Retinal pigment epithelial cell (primary cell): ENCODE data around the gene TEX22.

Source experiments
- DNase-seq: peaks from one replicate; pipeline ENCODE4 v3.0.0-alpha.2; 2010; ENCODE audit warnings: low read depth
- H3K4me3 ChIP-seq: 2 replicates; pipeline ENCODE4 v1.5.1; 2011; ENCODE audit warnings: mild to moderate bottlenecking, low read length, control low read depth, moderate library complexity
- TF ChIP-seq, protein P1 (sequence below): conservative IDR thresholded peaks from 2 replicates; pipeline ENCODE4 v1.5.1; 2011; ENCODE audit warnings: low read depth, low read length, control low read depth, inconsistent platforms

Gene TEX22

DNA sequence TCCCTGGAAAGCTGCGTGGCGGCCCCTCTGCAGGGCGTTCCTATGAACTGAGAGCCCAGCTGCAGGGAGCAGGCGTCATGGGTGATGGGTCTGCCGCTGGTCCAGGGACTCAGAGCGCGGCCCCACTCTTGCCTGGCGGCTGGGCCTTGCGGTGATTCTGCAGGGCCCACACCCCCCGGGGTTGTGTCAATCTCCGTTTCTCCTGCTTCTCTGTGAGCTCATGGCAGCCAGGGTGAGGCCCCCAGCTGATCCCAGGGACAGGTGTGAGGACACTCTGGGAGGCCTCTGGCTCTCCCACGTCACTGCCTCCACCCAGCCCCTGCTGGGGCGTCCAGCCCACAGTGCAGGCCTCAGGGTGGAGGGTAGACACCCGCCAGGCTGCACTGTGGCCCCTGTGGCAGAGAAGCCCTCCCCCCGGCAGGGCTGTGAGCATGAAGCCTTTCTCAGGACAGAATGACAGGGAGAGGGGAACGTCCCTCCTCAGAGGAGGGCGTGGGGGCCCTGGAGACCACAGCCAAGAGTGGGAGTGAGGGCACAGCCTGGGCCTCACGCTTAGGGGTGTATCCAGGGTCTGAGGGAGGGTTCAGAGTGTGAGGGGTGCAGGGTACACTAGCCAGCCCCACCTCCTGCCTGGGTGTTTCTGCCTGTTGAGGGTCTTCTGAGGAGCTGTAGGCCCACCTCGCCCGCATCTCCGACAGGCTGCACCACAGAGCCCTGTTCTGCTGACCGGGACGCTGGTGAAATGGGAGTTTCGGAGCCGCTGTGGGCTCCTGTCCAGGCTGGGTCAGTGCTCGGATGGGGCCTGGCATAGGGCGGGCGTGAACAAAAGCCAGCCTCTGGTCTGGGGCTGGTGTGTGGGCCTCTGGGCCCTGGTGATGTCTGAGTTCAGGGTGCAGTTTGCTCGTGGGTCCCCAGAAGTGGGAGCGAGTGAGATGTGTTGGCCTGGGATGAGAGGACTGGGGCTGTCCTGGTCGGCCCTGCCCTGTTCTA lies 49.6 kb downstream of the TEX22 start:
- TF ChIP-seq, protein P1, sequence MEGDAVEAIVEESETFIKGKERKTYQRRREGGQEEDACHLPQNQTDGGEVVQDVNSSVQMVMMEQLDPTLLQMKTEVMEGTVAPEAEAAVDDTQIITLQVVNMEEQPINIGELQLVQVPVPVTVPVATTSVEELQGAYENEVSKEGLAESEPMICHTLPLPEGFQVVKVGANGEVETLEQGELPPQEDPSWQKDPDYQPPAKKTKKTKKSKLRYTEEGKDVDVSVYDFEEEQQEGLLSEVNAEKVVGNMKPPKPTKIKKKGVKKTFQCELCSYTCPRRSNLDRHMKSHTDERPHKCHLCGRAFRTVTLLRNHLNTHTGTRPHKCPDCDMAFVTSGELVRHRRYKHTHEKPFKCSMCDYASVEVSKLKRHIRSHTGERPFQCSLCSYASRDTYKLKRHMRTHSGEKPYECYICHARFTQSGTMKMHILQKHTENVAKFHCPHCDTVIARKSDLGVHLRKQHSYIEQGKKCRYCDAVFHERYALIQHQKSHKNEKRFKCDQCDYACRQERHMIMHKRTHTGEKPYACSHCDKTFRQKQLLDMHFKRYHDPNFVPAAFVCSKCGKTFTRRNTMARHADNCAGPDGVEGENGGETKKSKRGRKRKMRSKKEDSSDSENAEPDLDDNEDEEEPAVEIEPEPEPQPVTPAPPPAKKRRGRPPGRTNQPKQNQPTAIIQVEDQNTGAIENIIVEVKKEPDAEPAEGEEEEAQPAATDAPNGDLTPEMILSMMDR = no peak
- H3K4me3 ChIP-seq = no peak overlapping the region
- no peak for DNase-seq

DNA sequence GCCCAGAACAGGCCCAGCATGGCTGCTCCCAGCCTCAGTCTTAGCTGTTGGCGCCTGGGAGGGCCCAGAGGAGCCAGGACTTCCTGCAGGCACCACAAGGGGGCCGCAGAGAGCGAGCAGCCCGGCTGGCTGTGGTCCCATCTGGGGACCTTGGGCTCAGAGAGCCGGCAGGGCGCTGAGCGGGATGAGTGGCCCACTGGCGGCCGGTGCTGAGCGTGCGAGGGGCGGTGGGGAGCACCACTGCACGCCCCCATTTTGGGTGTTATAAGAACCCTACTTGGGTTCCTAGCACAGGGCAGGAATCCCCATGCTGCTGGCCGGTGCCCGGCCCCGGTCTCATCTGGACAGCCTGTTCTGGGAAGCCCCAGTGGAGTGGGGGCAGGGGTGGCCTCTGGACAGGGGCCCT lies 50.4 kb downstream of the TEX22 start:
- no peak overlapping the region for H3K4me3 ChIP-seq
- TF ChIP-seq, protein P1 = peak; percentile 92
- DNase-seq = no peak

DNA sequence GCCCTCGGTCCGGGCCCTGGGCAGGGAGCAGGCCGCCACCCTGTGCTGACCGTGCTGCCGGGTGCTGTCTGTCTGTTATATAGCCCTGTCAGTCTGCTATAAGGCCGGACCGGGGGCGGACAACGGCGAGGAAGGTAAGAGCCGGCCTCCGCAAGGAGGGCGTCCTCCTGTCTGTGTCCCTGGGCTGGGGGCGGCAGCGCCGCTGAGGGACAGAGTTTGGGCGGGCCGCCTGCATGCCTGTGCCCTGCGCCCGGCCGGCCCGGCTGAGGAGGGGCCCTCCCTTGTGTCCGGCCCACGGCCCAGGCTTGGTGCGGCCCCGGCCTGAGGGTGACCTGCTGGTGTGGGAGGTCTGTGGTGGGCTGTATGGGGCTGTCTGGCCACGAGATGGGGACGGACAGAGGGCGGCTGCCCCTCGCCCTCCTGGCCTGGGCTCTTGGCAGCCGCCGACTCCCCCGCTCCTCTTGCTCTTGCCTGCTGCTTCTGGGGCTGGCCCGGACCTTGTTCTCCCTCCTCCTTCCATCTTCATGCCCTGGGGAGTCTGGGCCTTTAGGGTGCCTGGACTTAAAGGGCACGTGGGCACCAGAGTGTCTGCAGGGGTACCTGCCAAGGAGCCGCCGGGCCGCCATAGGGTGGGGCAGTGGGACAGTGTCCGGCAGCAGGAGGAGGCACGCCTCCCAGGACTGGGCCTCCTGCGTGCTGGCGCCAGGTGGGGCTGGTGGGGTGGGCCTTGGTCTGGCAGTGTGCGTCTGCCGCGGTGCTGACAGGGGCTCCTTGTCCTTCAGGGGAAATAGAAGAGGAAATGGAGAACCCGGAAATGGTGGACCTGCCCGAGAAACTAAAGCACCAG lies 51.2 kb downstream of the TEX22 start:
- no peak overlapping the region for H3K4me3 ChIP-seq
- TF ChIP-seq, protein P1 = no peak
- DNase-seq = no peak

DNA sequence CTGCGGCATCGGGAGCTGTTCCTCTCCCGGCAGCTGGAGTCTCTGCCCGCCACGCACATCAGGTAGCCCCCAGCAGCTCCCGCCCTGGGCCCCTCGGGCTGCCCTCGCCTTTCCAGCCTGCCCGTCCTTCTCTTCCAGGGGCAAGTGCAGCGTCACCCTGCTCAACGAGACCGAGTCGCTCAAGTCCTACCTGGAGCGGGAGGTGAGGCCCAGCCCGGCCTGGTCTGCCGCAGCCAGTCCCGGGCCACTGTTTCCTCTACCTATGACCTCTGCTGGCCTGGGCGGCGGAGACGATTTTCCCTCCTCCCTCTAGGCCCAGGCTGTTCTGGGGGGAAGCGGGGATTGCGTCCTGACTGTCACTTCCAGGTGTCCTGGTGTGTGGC lies 51.8 kb downstream of the TEX22 start:
- TF ChIP-seq, protein P1 = no peak
- no peak overlapping the region for H3K4me3 ChIP-seq
- no peak for DNase-seq

DNA sequence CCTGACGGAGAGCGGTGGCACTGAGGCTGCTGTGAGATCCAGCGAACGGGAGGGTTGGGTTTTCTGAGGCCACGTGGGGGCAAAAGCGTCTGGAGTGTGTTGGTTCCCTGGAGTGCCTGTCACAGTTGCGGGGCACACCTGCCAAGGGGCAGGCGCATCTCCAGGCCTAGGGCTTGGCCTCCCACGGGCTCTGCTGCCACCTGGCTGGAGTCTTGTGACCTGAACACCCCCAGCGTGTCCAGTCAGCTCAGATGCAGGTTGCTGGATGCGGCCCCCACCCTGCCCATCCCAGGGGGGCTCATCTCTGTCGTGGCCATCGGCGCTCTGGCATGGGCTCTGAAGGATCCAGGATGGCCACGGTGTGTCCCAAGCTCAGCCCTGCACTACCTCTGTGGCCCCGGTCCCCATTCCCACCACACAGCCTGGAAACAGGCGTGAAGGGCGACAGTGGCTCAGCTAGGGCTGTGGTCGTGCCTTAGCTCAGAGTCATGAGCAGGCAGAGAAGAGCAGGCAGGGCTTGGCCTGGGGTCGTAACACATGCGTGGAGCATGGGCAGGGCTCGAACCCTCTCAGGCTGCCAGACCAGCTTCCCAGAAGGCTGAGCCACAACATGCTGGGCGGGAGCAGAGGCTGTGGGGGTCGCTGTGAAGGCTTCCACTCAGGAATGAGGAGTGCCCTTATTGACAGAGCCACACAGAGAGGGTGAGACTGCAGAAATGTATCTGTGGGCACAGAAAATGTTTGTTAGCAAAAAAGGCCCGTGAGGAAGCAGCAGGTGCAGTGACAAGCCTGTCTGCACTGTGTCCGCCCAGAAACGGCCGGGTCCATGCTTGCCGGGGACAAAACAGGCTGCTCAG lies 52.8 kb downstream of the TEX22 start:
- no peak overlapping the region for H3K4me3 ChIP-seq
- no peak for DNase-seq
- TF ChIP-seq, protein P1 = no peak

DNA sequence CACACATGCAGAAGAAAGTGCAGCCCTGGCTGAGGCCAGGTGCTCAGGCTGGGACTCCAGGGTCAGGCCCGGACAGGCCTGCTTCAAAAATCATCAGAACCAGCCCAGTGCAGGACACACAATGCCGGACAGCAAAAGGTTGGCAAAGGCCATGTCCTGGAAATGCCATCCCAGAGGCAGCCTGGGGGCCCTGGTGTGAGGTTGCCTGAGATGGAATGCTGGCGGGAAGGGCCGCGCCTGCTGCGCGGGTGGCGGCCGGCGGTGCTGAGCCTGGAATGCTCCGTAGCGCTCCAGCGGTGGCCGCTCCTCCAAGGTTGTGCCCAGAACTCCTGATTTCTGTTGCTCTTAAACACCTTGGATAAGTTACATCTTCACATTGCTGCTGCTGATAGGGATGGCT lies 54.6 kb downstream of the TEX22 start:
- H3K4me3 ChIP-seq = no peak overlapping the region
- no peak for DNase-seq
- TF ChIP-seq, protein P1 = no peak
